Activated naive CD4-positive, alpha-beta T cell treated with anti-CD3 and anti-CD28 coated beads, Interleukin-2, amount 10 ng/mL, durations not matched to agents 7 days and 5 days (primary cell): ENCODE results near the gene CARMIL3.
"Not testable (repeated sequence)": the region's sequence is repeated elsewhere in the genome, so short reads cannot be mapped to it uniquely, and the experiment has no call there.

Experiments
- CTCF ChIA-PET: fragments of 350-600 bp; sonication (Branson Sonifier 250); formaldehyde crosslinking; loops from one replicate; lab custom pipeline; 2021; ENCODE audit warnings: antibody characterized with exemption; lab: Charles Lee
- DNase-seq: peaks from one replicate; pipeline ENCODE4 v3.0.0-alpha.2; 2020
- H3K27ac Mint-ChIP-seq: one replicate; pipeline ENCODE4 v1.8.0; 2021; ENCODE audit warnings: mild to moderate bottlenecking, moderate library complexity, mixed read lengths
- H3K27me3 Mint-ChIP-seq: one replicate; pipeline ENCODE4 v1.8.0; 2021; ENCODE audit warnings: mild to moderate bottlenecking, mixed read lengths
- H3K36me3 Mint-ChIP-seq: one replicate; pipeline ENCODE4 v1.8.0; 2021; ENCODE audit warnings: mixed read lengths
- H3K4me1 Mint-ChIP-seq: one replicate; pipeline ENCODE4 v1.8.0; 2021; ENCODE audit warnings: mixed read lengths
- H3K4me3 Mint-ChIP-seq: one replicate; pipeline ENCODE4 v1.8.0; 2021; ENCODE audit warnings: mild to moderate bottlenecking, moderate library complexity, mixed read lengths
- H3K9me3 Mint-ChIP-seq: one replicate; pipeline ENCODE4 v1.8.0; 2021; ENCODE audit warnings: mixed read lengths

Gene CARMIL3

DNA sequence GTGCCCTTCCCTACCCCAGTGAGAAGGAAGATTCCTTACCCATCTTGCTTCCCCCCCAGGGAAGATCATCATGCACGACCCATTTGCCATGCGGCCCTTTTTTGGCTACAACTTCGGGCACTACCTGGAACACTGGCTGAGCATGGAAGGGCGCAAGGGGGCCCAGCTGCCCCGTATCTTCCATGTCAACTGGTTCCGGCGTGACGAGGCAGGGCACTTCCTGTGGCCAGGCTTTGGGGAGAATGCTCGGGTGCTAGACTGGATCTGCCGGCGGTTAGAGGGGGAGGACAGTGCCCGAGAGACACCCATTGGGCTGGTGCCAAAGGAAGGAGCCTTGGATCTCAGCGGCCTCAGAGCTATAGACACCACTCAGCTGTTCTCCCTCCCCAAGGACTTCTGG lies 51.6 kb downstream of the CARMIL3 start:
- peaks cover 19% of the 10 kb centered on the region for H3K4me1 Mint-ChIP-seq
- H3K27ac Mint-ChIP-seq: no peak overlapping the region
- CTCF ChIA-PET: interaction anchor here (9.2 kb wide), 1 partner anchor 10 kb away, joined by 187 read pairs; the partner anchor contains the start of gene PCK2
- H3K4me3 Mint-ChIP-seq: no peak overlapping the region
- peaks cover 50% of the 10 kb centered on the region for H3K36me3 Mint-ChIP-seq
- no peaks in the 10 kb centered on the region for H3K9me3 Mint-ChIP-seq
- DNase-seq: no peak
- no peaks in the 10 kb centered on the region for H3K27me3 Mint-ChIP-seq

DNA sequence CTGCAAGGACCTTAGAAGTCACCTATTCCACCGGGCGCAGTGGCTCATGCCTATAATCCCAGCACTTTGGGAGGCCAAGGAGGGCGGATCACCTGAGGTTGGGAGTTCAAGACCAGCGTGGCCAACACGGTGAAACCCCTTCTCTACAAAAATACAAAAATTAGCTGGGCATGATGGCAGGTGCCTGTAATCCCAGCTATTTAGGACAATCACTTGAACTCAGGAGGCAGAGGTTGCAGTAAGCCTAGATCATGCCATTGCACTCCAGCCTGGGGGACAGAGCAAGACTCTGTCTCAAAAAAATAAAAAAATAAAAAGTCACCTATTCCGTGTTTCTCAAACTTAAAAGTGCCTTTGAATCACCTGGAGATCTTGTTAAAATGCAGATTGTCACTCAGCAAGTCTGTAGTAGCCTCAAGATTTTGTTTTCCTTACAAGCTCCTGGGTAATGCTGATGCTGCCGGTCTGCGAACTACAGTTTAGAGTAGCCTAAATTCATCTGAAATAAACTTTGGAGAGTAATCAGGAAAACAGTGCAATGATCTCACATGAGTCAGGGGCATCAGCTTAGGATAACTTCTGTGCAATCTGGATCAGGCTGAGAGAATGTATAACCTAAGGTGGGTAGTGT lies 53.9 kb downstream of the CARMIL3 start:
- CTCF ChIA-PET: interaction anchor here (0.9 to 9.2 kb wide), 5 partner anchors 9 to 68 kb away, joined by 3 to 187 read pairs (median 4); partner anchors contain the start of genes DCAF11, IRF9, NRL and PCK2
- not testable (repeated sequence) for H3K9me3 Mint-ChIP-seq, H3K27ac Mint-ChIP-seq, DNase-seq, H3K27me3 Mint-ChIP-seq, H3K4me3 Mint-ChIP-seq
- Mint-ChIP-seq H3K36me3 (peaks cover 34% of the 10 kb centered on the region), H3K4me1 (peaks cover 34% of the 10 kb centered on the region)

GRCh38 chr14:24106672-24107271 lies 55.0 kb downstream of the CARMIL3 start:
- peaks cover 35% of the 10 kb centered on the region for H3K4me1 Mint-ChIP-seq
- H3K9me3 Mint-ChIP-seq: no peaks in the 10 kb centered on the region
- H3K4me3 Mint-ChIP-seq: no peak overlapping the region
- no peak overlapping the region for H3K27ac Mint-ChIP-seq
- peaks cover 29% of the 10 kb centered on the region for H3K36me3 Mint-ChIP-seq
- CTCF ChIA-PET: interaction anchor here (1.1 to 9.2 kb wide), 5 partner anchors 13 to 54 kb away, joined by 4 to 187 read pairs (median 41); partner anchors contain the start of genes IRF9 and PCK2
- DNase-seq: no peak
- H3K27me3 Mint-ChIP-seq: no peaks in the 10 kb centered on the region

DNA sequence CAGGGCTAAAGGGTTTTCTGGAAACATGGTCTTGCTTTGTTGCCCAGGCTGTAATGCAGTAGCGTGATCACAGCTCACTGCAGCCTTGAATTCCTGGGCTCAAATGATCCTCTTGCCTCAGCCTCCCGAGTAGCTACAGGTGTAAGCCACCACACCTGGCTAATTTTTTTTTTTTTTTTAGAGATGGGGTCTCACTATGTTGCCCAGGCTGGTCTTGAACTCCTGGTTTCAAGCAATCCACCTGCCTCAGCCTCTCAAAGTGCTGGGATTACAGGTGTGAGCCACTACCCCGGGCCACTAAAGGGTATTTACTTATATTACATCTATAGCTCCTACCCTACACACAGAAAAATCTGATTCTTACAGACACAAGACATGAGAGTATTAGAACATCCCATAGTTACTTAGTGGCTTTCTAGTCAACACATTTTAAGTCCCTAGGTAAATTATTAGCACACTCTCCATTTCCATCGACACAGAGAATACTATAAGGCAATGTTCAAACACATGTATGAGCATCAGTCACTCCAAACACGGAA lies 56.6 kb downstream of the CARMIL3 start:
- no peak overlapping the region for H3K4me3 Mint-ChIP-seq
- peaks cover 37% of the 10 kb centered on the region for H3K4me1 Mint-ChIP-seq
- CTCF ChIA-PET: interaction anchor here (0.6 to 9.2 kb wide), 31 partner anchors 11 to 477 kb away, joined by 3 to 187 read pairs (median 4); partner anchors contain the start of genes CARMIL3, CHMP4A, IRF9 and PCK2
- H3K36me3 Mint-ChIP-seq: peaks cover 17% of the 10 kb centered on the region
- DNase-seq: no peak
- peak overlapping the region; percentile 97 for H3K27ac Mint-ChIP-seq
- H3K27me3 Mint-ChIP-seq: no peaks in the 10 kb centered on the region
- H3K9me3 Mint-ChIP-seq: no peaks in the 10 kb centered on the region

DNA sequence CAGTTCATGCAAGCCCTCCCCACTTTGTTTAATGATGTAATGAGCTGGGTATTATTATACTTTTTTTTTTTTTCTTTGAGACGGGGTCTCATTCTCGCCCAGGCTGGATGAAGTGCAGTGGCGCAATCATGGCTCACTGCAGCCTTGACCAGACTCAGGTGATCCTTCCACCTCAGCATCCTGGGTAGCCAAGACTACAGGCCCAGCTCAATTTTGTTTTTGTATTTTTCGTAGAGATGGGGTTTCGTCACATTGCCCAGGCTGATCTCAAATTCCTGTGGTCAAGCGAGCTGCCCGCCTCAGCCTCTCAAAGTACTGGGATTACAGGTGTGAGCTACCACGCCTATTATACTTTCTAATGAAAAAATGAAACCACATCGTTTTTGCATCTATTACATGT lies 58.3 kb downstream of the CARMIL3 start:
- H3K9me3 Mint-ChIP-seq: no peaks in the 10 kb centered on the region
- H3K36me3 Mint-ChIP-seq: peaks cover 5% of the 10 kb centered on the region
- H3K27ac Mint-ChIP-seq: no peak overlapping the region
- H3K4me1 Mint-ChIP-seq: peaks cover 37% of the 10 kb centered on the region
- no peaks in the 10 kb centered on the region for H3K27me3 Mint-ChIP-seq
- CTCF ChIA-PET: interaction anchor here (0.6 to 9.2 kb wide), 11 partner anchors 17 to 321 kb away, joined by 3 to 187 read pairs (median 6); partner anchors contain the start of genes CIDEB, IRF9 and PCK2
- DNase-seq: no peak
- H3K4me3 Mint-ChIP-seq: no peak overlapping the region

GRCh38 chr14:24110523-24110922 lies 58.7 kb downstream of the CARMIL3 start:
- Mint-ChIP-seq H3K4me1 (peaks cover 42% of the 10 kb centered on the region), H3K4me3 (no peak overlapping the region), H3K9me3 (no peaks in the 10 kb centered on the region), H3K36me3 (peaks cover 7% of the 10 kb centered on the region), H3K27ac (no peak overlapping the region), H3K27me3 (no peaks in the 10 kb centered on the region)
- CTCF ChIA-PET: interaction anchor here (0.6 to 9.2 kb wide), 9 partner anchors 17 to 321 kb away, joined by 3 to 187 read pairs (median 7); partner anchors contain the start of genes CIDEB, IRF9 and PCK2
- DNase-seq: no peak

DNA sequence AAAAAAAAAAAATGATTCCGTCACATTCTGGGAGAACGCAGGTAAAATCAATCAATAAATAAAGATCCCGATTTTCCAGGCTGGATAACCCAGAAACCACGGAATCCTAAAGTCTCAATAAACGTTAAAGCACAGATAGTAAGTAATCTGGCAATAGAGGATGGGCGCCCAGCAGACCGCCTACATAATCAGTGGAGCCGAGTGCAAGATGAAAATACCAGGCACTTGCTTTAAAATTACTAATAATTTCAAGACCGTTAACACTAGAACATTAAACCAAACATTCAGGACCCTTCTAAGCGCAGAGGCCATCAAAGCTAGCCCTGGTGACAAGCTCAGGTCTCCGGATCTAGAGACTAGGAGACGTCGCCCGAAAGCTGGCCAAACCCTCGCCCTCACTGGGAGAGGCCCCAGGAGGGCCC lies 61.6 kb downstream of the CARMIL3 start:
- CTCF ChIA-PET: interaction anchor here (0.7 to 2.2 kb wide), 6 partner anchors 18 to 129 kb away, joined by 3 to 9 read pairs (median 5); partner anchors contain the start of genes IRF9, RNF31 and TINF2
- H3K36me3 Mint-ChIP-seq: peaks cover 34% of the 10 kb centered on the region
- peak overlapping the region; percentile 99 for H3K27ac Mint-ChIP-seq
- no peaks in the 10 kb centered on the region for H3K9me3 Mint-ChIP-seq
- peaks cover 46% of the 10 kb centered on the region for H3K4me1 Mint-ChIP-seq
- peak overlapping the region; percentile 87 for H3K4me3 Mint-ChIP-seq
- no peaks in the 10 kb centered on the region for H3K27me3 Mint-ChIP-seq
- no peak for DNase-seq

DNA sequence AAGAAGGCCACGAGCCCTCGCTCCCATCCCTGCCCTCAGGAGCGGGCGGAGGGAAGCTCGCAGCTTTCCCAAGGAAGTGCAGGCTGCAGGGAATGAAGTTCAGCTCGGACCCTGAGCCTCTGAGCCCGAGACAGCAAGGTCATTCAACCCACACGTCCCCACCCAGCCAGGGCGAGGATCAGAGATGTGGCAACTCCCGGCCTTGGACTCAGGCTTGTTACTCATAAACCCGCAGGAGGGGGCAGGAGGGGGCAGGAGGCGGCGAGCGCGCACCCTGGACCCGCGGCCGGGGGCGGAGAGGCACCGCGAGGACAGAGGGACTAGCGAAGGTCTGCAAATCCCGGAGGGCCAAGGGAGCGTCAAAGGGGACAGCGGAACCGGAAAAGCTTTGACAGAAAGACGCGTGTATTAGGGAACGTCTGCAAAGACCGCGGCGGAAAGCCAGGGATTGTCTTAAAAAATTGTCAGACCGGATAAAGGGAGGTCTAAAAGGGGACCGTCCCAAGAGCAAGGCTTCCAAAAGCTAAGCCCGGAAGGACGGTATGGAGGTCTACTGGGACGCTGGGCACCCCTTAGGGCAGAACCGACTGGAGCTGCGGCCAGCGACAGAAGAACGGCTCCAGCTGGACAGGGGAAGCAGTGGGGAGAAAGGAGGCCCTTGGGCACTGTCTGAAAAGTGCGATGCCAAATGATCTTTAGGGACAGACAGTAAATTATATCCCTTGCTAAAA lies 62.2 kb downstream of the CARMIL3 start:
- CTCF ChIA-PET: interaction anchor here (0.7 to 2.5 kb wide), 11 partner anchors 9 to 129 kb away, joined by 3 to 9 read pairs (median 4); partner anchors contain the start of genes IRF9, PSME1, RNF31 and TINF2
- peaks cover 40% of the 10 kb centered on the region for H3K36me3 Mint-ChIP-seq
- peak; percentile 89 for DNase-seq
- peaks cover 42% of the 10 kb centered on the region for H3K4me1 Mint-ChIP-seq
- no peaks in the 10 kb centered on the region for H3K27me3 Mint-ChIP-seq
- peak overlapping the region; percentile 87 for H3K4me3 Mint-ChIP-seq
- peak overlapping the region; percentile 99 for H3K27ac Mint-ChIP-seq
- H3K9me3 Mint-ChIP-seq: no peaks in the 10 kb centered on the region

DNA sequence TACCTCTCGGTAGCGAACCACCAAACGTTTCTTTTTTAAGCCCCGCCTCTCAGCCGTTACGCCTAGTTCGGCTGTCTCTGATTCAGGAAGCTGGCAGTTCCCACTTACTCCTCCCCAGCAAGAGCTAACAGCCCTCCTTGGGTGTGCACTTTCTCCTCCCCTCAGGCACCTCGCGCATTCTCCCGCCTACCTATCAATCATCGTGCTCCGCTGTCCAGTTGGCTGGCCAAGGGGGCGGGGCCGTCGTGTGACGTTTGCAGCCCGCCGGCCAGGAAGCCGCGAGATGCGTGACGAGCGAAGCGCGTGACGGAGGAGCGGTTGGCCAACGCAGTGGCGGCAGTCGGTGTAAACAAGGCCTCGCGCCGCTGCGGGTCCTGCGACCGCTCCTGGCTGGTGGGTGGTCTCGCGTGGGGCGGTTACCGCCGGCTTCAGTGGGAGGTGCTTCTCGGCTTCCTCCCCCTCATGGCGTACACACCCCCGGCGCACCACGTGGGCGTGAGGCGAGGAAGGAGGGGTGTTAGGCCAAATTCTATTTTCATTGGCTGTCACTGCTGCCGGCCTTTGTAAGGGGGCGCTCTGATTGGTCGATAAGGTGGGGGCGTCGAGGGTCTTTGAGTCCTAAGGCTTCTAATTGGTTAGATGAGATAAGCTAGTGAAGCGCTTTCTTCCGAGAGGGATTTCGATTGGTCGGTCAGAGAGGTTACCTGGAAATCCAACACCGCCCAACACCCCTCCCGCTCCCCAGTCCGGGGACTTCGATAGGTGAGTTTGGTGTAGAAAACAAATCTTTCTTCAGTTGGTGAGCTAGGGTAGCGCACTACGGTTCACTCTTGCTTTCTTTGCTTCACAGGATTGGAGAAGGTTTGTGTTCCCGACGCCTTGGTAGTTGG lies 63.0 kb downstream of the CARMIL3 start, which contains the start of the genes DCAF11 and NRL:
Gene DCAF11, plus strand, starts transcription at position 246 of the 890 bp plus-strand sequence. CDS start 818 bp downstream, outside the sequence.
Gene NRL, minus strand, starts transcription at position 418 of the 890 bp plus-strand sequence. CDS start 32,101 bp downstream, outside the sequence.
- H3K27ac Mint-ChIP-seq: peak within 1 kb of the TSS; percentile 99
- DNase-seq: peak; percentile 99
- no peaks in the 10 kb centered on the region for H3K27me3 Mint-ChIP-seq
- H3K9me3 Mint-ChIP-seq: no peaks in the 10 kb centered on the region
- peaks cover 36% of the 10 kb centered on the region for H3K4me1 Mint-ChIP-seq
- CTCF ChIA-PET: interaction anchor here (0.9 to 2.5 kb wide), 14 partner anchors 10 to 194 kb away, joined by 3 to 9 read pairs (median 4); partner anchors contain the start of genes CIDEB, IRF9, PSME1 and RNF31
- H3K4me3 Mint-ChIP-seq: peak within 1 kb of the TSS; percentile 87
- H3K36me3 Mint-ChIP-seq: peaks cover 48% of the 10 kb centered on the region

DNA sequence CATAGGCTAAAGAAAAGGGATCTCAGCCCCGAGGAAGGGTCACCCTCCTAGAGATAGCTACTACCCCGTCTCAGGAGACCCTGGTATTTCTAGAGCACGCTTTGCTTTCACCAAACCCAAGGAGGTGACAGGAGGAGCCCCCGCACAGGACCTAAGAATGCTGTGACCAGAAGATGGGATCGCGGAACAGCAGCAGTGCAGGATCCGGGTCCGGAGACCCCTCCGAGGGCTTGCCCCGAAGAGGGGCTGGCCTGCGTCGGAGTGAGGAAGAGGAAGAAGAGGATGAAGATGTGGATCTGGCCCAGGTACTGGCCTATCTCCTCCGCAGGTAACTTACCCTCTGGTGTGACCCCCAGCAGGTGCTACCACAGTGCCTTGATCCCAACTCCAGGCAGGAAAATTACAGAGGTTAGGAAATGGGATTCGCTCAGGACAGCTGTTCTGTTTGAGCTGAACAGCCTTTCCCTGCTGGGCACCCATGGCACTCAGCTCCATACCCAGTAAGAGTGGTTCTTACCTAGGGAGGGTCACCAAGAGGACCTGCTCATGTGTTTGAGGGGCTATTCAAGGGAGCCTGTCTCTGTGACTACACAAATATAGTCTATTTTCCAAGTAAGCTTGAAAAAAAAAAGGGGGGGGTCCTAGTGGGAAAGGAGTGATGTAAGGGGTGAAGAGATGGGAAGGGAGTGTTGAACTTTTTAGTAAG lies 63.8 kb downstream of the CARMIL3 start:
- no peaks in the 10 kb centered on the region for H3K9me3 Mint-ChIP-seq
- H3K27me3 Mint-ChIP-seq: no peaks in the 10 kb centered on the region
- H3K4me1 Mint-ChIP-seq: peaks cover 34% of the 10 kb centered on the region
- H3K4me3 Mint-ChIP-seq: peak overlapping the region; percentile 87
- peaks cover 51% of the 10 kb centered on the region for H3K36me3 Mint-ChIP-seq
- H3K27ac Mint-ChIP-seq: peak overlapping the region; percentile 99
- CTCF ChIA-PET: interaction anchor here (1.0 to 2.5 kb wide), 11 partner anchors 11 to 193 kb away, joined by 3 to 9 read pairs (median 4); partner anchors contain the start of genes CIDEB, IRF9 and PSME1
- DNase-seq: no peak

DNA sequence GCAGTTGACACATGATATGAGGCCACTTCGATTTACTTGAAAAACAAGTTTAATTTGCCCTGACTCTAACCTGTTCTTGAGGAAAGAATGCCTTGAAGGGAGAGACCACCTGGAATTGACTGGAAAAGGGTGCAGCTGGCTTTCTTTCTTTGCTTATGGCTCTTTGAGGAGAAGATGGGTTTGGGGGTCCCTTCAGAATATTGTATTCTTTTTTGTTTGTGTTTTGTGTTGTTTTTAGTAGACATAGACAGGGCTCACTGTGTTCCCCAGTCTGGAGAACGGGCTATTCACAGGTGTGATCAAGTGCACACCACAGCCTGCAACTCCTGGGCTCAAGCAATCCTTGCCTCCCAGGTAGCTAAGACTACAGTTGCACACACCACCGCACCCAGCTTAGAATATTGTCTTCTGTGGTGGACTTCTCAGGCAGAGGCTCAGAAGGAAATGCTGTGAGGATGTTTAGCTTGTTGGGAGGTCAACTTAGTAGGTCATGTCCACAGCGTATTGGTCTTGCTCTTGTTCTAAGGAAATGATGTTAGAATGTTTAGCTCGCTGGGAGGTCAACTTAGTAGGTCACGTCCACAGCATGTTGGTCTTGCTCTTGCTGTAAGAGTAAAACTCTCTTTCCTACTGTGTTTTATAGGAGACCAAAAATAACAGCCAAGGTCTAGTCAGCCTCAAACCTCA lies 64.5 kb downstream of the CARMIL3 start:
- Mint-ChIP-seq H3K4me3 (peak overlapping the region; percentile 87), H3K9me3 (no peaks in the 10 kb centered on the region), H3K27me3 (no peaks in the 10 kb centered on the region), H3K36me3 (peaks cover 55% of the 10 kb centered on the region), H3K4me1 (peaks cover 32% of the 10 kb centered on the region), H3K27ac (peak overlapping the region; percentile 99)
- no peak for DNase-seq
- CTCF ChIA-PET: interaction anchor here (1.0 to 2.5 kb wide), 5 partner anchors 16 to 192 kb away, joined by 3 to 8 read pairs (median 6); partner anchors contain the start of genes CIDEB, IRF9 and PSME1
